Natural killer cell (primary cell): ENCODE measurements around the gene PPFIA3. TPM values are rescaled to one million over a fixed set of nuclear protein-coding genes. Genes with fewer than 3 reads are reported as not detected.

Experiments used
- ATAC-seq, 3 donors: fragments of 150-1000 bp in 2 of 3; fragments of 200-7000 bp in 1 of 3; cut with Tn5 transposase; 1 replicate in 1 of 3; 2 replicates in 2 of 3; pipeline ENCODE4 v1.10.0; 2021; ENCODE audit warnings: mild to moderate bottlenecking in 2 of 3, moderate library complexity in 2 of 3
- DNase-seq, 2 donors: peaks; one replicate each; pipeline versions ENCODE4 v3.0.0 to v3.0.0-alpha.2; 2013 to 2021; ENCODE audit warnings: mixed read lengths in 1 of 2
- H3K27ac ChIP-seq: one replicate; pipeline ENCODE4 v1.5.1; 2013; ENCODE audit warnings: mild to moderate bottlenecking, low read length
- H3K27me3 ChIP-seq: one replicate; pipeline ENCODE4 v1.6.1; 2013; ENCODE audit warnings: low read length; ENCODE audit not compliant: control insufficient read depth, insufficient read depth
- H3K36me3 ChIP-seq: one replicate; pipeline ENCODE4 v1.6.1; 2013; ENCODE audit warnings: low read length; ENCODE audit not compliant: control insufficient read depth, insufficient read depth
- H3K4me1 ChIP-seq: one replicate; pipeline ENCODE4 v1.6.1; 2013; ENCODE audit warnings: low read length; ENCODE audit not compliant: control insufficient read depth, insufficient read depth
- H3K4me3 ChIP-seq: one replicate; pipeline ENCODE4 v1.5.1; 2013; ENCODE audit warnings: low read length
- H3K9me3 ChIP-seq: one replicate; pipeline ENCODE4 v1.6.1; 2013; ENCODE audit warnings: low read length; ENCODE audit not compliant: control insufficient read depth, insufficient read depth
- H3K27ac Mint-ChIP-seq, 2 donors: one replicate each; pipeline ENCODE4 v1.8.0; 2022; ENCODE audit warnings: mild to moderate bottlenecking in 2 of 2, mixed read lengths in 2 of 2, moderate library complexity in 1 of 2
- H3K27me3 Mint-ChIP-seq, 2 donors: one replicate each; pipeline ENCODE4 v1.8.0; 2022; ENCODE audit warnings: low read depth in 2 of 2, mixed read lengths in 2 of 2
- H3K36me3 Mint-ChIP-seq: one replicate; pipeline ENCODE4 v1.8.0; 2022; ENCODE audit warnings: mixed read lengths
- H3K4me1 Mint-ChIP-seq, 2 donors: one replicate each; pipeline ENCODE4 v1.8.0; 2022; ENCODE audit warnings: mixed read lengths in 2 of 2
- H3K4me3 Mint-ChIP-seq: one replicate; pipeline ENCODE4 v1.8.0; 2022; ENCODE audit warnings: mild to moderate bottlenecking, moderate library complexity, mixed read lengths
- H3K9me3 Mint-ChIP-seq, 2 donors: one replicate each; pipeline ENCODE4 v1.8.0; 2022; ENCODE audit warnings: mixed read lengths in 2 of 2
- WGBS: methylation state at CpG from one replicate; pipeline ENCODE4 v1.1.7; 2013; ENCODE audit warnings: missing lambda C conversion rate; ENCODE audit not compliant: insufficient coverage; 5-methylcytosine and 5-hydroxymethylcytosine counted together
- intact Hi-C: fragments of 100-400 bp; cut with micrococcal nuclease; formaldehyde crosslinking; loops from one replicate; pipeline ENCODE4 v1.14.2; 2022
- total RNA-seq, 4 donors: library from RNA; stranded (reverse); fragments of 120-200 nt in 1 of 4; gene quantifications; one replicate each; pipeline versions ENCODE4 v1.2.3 to v1.2.4, GENCODE V29; 2013 to 2022
- TF ChIP-seq, protein P1 (sequence below): fragments of 200-600 bp; IDR thresholded peaks from one replicate; pipeline ENCODE4 v1.8.0; 2022; ENCODE audit warnings: antibody characterized with exemption

PPFIA3 gene
- total RNA-seq, 3 donors from 2014 or later (not counting 1 experiment from before 2014, with no cell fraction given) = 5.3 to 5.5 (median 5.3) TPM

GRCh38 chr19:49081273-49081672 is 38.1 kb upstream of the PPFIA3 start:
- Mint-ChIP-seq H3K27ac (no peak overlapping the region), H3K4me1 (peaks cover 16 to 17% of the 10 kb centered on the region in 2 donors), H3K4me3 (no peak overlapping the region), H3K36me3 (no peaks in the 10 kb centered on the region), H3K9me3 (no peaks in the 10 kb centered on the region), H3K27me3 (peaks cover 0 to 5% of the 10 kb centered on the region in 2 donors)
- Histone ChIP-seq H3K27me3 (no peaks in the 10 kb centered on the region), H3K36me3 (no peaks in the 10 kb centered on the region), H3K27ac (no peak overlapping the region), H3K4me3 (no peak overlapping the region), H3K9me3 (no peaks in the 10 kb centered on the region), H3K4me1 (peaks cover 13% of the 10 kb centered on the region)
- WGBS = 78% methylated on average over 1 of the region's 1 CpG
- ATAC-seq (no peak), DNase-seq (no peak)
- TF ChIP-seq, protein P1, sequence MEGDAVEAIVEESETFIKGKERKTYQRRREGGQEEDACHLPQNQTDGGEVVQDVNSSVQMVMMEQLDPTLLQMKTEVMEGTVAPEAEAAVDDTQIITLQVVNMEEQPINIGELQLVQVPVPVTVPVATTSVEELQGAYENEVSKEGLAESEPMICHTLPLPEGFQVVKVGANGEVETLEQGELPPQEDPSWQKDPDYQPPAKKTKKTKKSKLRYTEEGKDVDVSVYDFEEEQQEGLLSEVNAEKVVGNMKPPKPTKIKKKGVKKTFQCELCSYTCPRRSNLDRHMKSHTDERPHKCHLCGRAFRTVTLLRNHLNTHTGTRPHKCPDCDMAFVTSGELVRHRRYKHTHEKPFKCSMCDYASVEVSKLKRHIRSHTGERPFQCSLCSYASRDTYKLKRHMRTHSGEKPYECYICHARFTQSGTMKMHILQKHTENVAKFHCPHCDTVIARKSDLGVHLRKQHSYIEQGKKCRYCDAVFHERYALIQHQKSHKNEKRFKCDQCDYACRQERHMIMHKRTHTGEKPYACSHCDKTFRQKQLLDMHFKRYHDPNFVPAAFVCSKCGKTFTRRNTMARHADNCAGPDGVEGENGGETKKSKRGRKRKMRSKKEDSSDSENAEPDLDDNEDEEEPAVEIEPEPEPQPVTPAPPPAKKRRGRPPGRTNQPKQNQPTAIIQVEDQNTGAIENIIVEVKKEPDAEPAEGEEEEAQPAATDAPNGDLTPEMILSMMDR = no peak
- intact Hi-C loops = no loop called here

DNA sequence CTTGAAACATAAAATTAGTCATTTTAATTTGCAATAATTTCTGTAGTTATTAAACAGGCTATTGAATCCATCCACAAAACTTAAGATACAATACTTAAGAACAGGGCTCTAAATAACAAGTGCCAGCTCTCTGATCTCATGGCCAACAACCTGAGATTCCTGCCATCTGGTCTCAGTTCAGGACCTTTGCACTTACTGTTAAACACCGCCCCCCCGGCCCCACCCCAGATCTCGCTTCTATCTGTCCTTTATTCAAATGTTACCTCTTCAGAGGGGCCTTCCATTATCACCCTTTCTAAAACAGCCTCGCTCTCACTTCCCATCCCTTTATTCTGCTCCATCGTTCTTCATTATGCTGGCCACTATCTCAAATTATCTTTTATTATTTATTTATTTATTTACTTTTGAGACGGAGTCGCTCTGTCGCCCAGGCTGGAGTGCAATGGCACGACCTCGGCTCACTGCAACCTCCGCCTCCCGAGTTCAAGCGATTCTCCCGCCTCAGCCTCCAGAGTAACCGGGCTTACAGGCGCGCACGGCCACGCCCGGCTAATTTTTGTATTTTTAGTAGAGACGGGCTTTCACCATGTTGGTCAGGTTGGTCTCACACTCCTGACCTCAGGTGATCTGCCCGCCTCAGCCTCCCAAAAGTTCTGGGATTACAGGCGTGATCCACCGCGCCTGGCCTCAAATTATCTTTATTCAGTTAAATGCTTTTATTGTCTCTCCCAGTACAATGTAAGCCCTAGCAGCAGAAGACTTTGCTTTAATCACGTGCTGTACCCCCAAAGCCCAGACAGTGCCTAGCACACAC is 34.9 kb upstream of the PPFIA3 start:
- Histone ChIP-seq H3K27me3 (no peaks in the 10 kb centered on the region), H3K27ac (peak overlapping the region; percentile 78), H3K4me3 (peak overlapping the region; percentile 76), H3K36me3 (peaks cover 2% of the 10 kb centered on the region), H3K4me1 (peaks cover 24% of the 10 kb centered on the region), H3K9me3 (no peaks in the 10 kb centered on the region)
- TF ChIP-seq, protein P1 = no peak
- WGBS = 79% methylated on average over 26 of the region's 26 CpGs
- DNase-seq (no peak), ATAC-seq (no peak)
- H3K9me3 Mint-ChIP-seq = no peaks in the 10 kb centered on the region
- intact Hi-C loops = no loop called here
- no peaks in the 10 kb centered on the region for H3K36me3 Mint-ChIP-seq
- H3K27ac Mint-ChIP-seq = peak overlapping the region; percentile 96
- H3K4me1 Mint-ChIP-seq = peaks cover 29 to 37% of the 10 kb centered on the region in 2 donors
- H3K4me3 Mint-ChIP-seq = peak overlapping the region; percentile 99
- peaks cover 0 to 3% of the 10 kb centered on the region in 2 donors for H3K27me3 Mint-ChIP-seq

DNA sequence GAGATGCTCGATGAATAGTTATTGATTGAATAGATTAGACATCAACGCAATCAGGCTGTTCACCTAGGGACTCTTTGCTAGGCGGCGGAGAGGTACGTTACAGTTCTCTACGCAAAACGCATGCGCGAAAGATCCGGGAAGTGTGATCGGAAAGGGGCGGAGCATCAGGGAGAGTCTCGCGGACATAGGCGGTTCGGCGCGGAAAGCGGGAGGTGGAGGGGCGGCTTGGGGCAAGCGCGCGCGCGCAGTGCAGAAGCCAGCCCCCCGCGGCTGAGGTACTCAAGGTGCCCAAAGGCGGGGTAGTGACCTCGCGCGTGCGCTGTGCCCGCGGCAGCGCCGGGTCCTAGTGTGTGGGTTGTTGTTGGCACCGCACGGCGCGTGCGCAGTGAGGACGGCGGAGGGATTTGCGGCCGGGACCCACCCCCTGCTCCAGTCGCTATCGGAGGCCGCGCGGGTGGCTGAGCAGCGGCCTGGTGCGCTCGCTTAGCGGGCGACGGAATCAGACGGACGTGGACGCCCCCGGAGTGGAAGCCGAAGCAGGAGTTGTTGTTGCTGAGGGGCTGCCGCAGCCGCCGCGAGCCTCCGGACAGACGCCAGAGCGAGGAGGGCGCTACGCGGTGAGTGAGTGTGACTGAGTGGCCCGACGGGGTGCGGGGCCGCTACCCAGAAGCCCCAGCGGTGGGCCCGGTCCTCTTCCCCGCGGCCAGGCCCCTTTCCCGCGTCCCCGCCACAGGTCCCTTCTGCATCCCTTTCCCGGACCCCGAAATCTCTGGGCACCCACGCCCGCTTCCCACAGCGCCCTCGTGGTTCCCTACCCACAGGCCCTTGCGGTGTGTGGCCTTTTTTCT is 34.1 kb upstream of the PPFIA3 start, which contains the start of gene SNRNP70:
Gene SNRNP70, plus strand, starts transcription at position 432 of the 848 bp plus-strand sequence. CDS start 964 bp downstream, outside the sequence.
- Mint-ChIP-seq H3K9me3 (no peaks in the 10 kb centered on the region), H3K27me3 (peaks cover 0 to 3% of the 10 kb centered on the region in 2 donors), H3K4me3 (peak within 1 kb of the TSS; percentile 99), H3K27ac (peak within 1 kb of the TSS; percentile 96), H3K36me3 (no peaks in the 10 kb centered on the region), H3K4me1 (peaks cover 29 to 39% of the 10 kb centered on the region in 2 donors)
- peak within 1 kb of the TSS; percentile 76 for H3K4me3 ChIP-seq
- peak within 1 kb of the TSS; percentile 78 for H3K27ac ChIP-seq
- H3K36me3 ChIP-seq = peaks cover 6% of the 10 kb centered on the region
- H3K27me3 ChIP-seq = no peaks in the 10 kb centered on the region
- H3K4me1 ChIP-seq = peaks cover 24% of the 10 kb centered on the region
- intact Hi-C loops = no loop called here
- no peaks in the 10 kb centered on the region for H3K9me3 ChIP-seq
- WGBS = under 1% methylated on average over 89 of the region's 89 CpGs
- TF ChIP-seq, protein P1 = no peak
- peak; percentile 91 to 96 (median 93) for ATAC-seq
- peak; percentile 99 to 100 for DNase-seq
